ENCODE results near the gene INO80E. TPM values are rescaled to one million over a fixed set of nuclear protein-coding genes. Genes with fewer than 3 reads are reported as not detected.

Gene INO80E
- total RNA-seq, 1 donor from 2014 or later = 93.6 TPM

GRCh38 chr16:30041841-30042240 lies 45.8 kb downstream of the INO80E start:
- ChIA-PET CTCF (no interaction called here), POLR2A (interaction anchor here (0.7 kb wide), 1 partner anchor 10 kb away, joined by 3 read pairs; no protein-coding TSS in a partner anchor)
- Mint-ChIP-seq H3K9me3 (no peaks in the 10 kb centered on the region), H3K27ac (no peak overlapping the region), H3K4me1 (peaks cover 4% of the 10 kb centered on the region), H3K27me3 (no peaks in the 10 kb centered on the region), H3K4me3 (no peak overlapping the region), H3K36me3 (ENCODE audit: low read depth) (no peaks in the 10 kb centered on the region)
- no peak for ATAC-seq (ENCODE audit: low read depth)
- no peak for DNase-seq
- no peak for TF ChIP-seq CTCF (IDR thresholded peaks at IDR 0.05)
- intact Hi-C loops (cut with micrococcal nuclease) = no loop called here

- no peak overlapping the region for H3K4me3 Mint-ChIP-seq
- ChIA-PET POLR2A (no interaction called here), CTCF (no interaction called here)
- no peaks in the 10 kb centered on the region for H3K27me3 Mint-ChIP-seq
- no peaks in the 10 kb centered on the region for H3K4me1 Mint-ChIP-seq
- H3K27ac Mint-ChIP-seq = no peak overlapping the region
- H3K36me3 Mint-ChIP-seq (ENCODE audit: low read depth) = no peaks in the 10 kb centered on the region
- intact Hi-C loops (cut with micrococcal nuclease) = no loop called here
- no peaks in the 10 kb centered on the region for H3K9me3 Mint-ChIP-seq
- DNase-seq (no peak), ATAC-seq (ENCODE audit: low read depth) (no peak)
- TF ChIP-seq CTCF (IDR thresholded peaks at IDR 0.05) = no peak
Measured at GRCh38 chr16:30046178-30046577, 50.1 kb downstream of the INO80E start.

- no peak for DNase-seq
- H3K4me1 Mint-ChIP-seq = no peaks in the 10 kb centered on the region
- no peaks in the 10 kb centered on the region for H3K9me3 Mint-ChIP-seq
- TF ChIP-seq CTCF (IDR thresholded peaks at IDR 0.05) = no peak
- no peak for ATAC-seq (ENCODE audit: low read depth)
- intact Hi-C loops (cut with micrococcal nuclease) = no loop called here
- H3K27me3 Mint-ChIP-seq = no peaks in the 10 kb centered on the region
- H3K4me3 Mint-ChIP-seq = no peak overlapping the region
- ChIA-PET POLR2A (no interaction called here), CTCF (no interaction called here)
- H3K27ac Mint-ChIP-seq = no peak overlapping the region
- H3K36me3 Mint-ChIP-seq (ENCODE audit: low read depth) = no peaks in the 10 kb centered on the region
Measured at GRCh38 chr16:30046588-30046987, 50.5 kb downstream of the INO80E start.

- ChIA-PET CTCF (no interaction called here), POLR2A (interaction anchor here (0.7 kb wide), 1 partner anchor 50 kb away, joined by 3 read pairs; no protein-coding TSS in a partner anchor)
- no peak overlapping the region for H3K4me3 Mint-ChIP-seq
- H3K4me1 Mint-ChIP-seq = peaks cover 9% of the 10 kb centered on the region
- no peak for DNase-seq
- no peaks in the 10 kb centered on the region for H3K9me3 Mint-ChIP-seq
- H3K27me3 Mint-ChIP-seq = no peaks in the 10 kb centered on the region
- no peak for ATAC-seq (ENCODE audit: low read depth)
- no peaks in the 10 kb centered on the region for H3K36me3 Mint-ChIP-seq (ENCODE audit: low read depth)
- TF ChIP-seq CTCF (IDR thresholded peaks at IDR 0.05) = no peak
- no peak overlapping the region for H3K27ac Mint-ChIP-seq
- intact Hi-C loops (cut with micrococcal nuclease) = no loop called here
Measured at GRCh38 chr16:30049871-30050270, 53.8 kb downstream of the INO80E start.

GRCh38 chr16:30051518-30051917 lies 55.5 kb downstream of the INO80E start:
- TF ChIP-seq CTCF (IDR thresholded peaks at IDR 0.05) = no peak
- ATAC-seq (ENCODE audit: low read depth) (no peak), DNase-seq (no peak)
- peaks cover 9% of the 10 kb centered on the region for H3K4me1 Mint-ChIP-seq
- peak overlapping the region; percentile 9 for H3K4me3 Mint-ChIP-seq
- H3K27me3 Mint-ChIP-seq = no peaks in the 10 kb centered on the region
- ChIA-PET CTCF (no interaction called here), POLR2A (interaction anchor here (0.6 to 3.0 kb wide), 3 partner anchors 13 to 366 kb away, joined by 4 to 27 read pairs (median 9); partner anchors contain the start of gene ALDOA)
- no peaks in the 10 kb centered on the region for H3K36me3 Mint-ChIP-seq (ENCODE audit: low read depth)
- H3K9me3 Mint-ChIP-seq = no peaks in the 10 kb centered on the region
- intact Hi-C loops (cut with micrococcal nuclease) = no loop called here
- no peak overlapping the region for H3K27ac Mint-ChIP-seq

All from activated B cell treated with CpG ODN at 0.5 μM for 24 hours (primary cell).